GM21447 (cell line): ENCODE measurements around the gene ETV6.

Source experiments
- ATAC-seq: cut with Tn5 transposase; IDR thresholded peaks from one replicate; pipeline ENCODE4 v1.9.1; 2021; ENCODE audit not compliant: unreplicated experiment

ETV6 gene

GRCh38 chr12:11877869-11878780 is 228.7 kb downstream of the ETV6 start:
- ATAC-seq: no peak

- ATAC-seq: no peak
Observed at GRCh38 chr12:11879306-11879705, 229.8 kb downstream of the ETV6 start.

- no peak for ATAC-seq
Observed at GRCh38 chr12:11880381-11880780, 230.9 kb downstream of the ETV6 start.

GRCh38 chr12:11881835-11882234 is 232.4 kb downstream of the ETV6 start:
- no peak for ATAC-seq

DNA sequence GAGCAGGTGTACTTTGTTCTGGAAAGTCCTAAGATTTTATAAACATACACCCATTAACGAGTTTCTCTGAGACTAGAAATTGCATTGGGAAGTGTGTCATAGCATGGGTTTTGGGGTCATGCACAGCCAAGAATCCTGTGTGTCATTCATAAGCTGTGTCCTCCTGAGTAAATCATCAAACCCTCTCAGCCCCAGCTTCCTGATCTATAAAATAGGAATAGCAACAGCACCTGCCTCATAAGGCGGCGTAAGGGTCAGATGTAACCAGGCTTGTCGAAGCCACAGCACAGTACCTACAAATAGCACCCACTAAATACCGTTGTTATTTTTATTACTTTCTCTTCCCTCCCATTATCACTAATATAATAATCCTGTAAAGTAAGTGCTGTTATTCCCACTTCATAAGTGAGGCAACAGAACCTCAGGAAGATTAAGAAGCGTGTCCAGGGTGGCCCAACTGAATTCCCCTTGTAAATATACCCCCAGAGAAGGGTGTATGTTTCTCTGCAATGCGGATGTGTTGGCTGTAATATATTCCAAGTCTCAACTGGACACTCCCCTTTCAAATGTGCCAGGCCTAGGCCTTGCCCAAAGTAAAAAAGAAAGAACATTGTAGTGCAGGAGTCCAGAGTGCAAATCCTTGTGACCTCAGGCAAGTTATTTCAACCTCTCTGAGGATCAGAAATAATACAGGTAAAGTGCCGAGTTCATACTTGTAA is 233.0 kb downstream of the ETV6 start:
- peak; percentile 57 for ATAC-seq

GRCh38 chr12:11884116-11884515 is 234.6 kb downstream of the ETV6 start:
- ATAC-seq: no peak

GRCh38 chr12:11884706-11885105 is 235.2 kb downstream of the ETV6 start:
- no peak for ATAC-seq

DNA sequence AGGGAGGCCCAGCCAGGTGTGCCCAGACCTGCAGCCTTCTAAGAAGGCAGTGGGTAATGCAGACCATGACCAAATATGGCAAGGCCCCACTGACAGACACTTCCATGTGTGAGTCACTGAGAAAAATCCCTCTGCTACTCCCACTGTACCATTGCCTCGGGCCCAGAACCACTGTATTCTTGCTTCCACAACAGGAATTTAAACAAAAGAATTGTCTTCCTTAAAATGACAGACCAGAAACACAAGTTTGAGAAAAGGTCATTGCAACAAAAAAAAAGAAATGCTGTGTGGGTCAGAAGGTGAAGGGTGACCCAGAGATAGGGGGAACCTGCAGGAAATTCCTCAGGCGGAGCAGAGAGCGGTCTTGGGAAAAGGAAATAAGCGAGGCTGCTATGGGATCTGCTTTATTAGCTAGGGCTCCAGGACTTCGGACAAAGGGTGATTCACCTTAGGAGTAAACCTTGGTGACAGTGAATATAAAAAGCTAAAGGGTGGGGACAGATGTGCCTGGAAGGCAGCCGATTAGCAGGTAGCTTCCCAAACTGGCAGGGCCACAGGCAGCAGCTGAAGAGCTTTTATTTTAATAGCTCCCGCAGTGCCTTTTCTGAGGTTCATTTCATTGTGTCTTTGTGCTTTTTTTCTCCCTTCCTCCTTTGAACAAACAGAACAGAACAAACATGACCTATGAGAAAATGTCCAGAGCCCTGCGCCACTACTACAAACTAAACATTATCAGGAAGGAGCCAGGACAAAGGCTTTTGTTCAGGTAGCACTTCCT is 236.0 kb downstream of the ETV6 start:
- ATAC-seq: no peak

GRCh38 chr12:11886339-11886738 is 236.9 kb downstream of the ETV6 start:
- no peak for ATAC-seq

- no peak for ATAC-seq
Observed at GRCh38 chr12:11888029-11888428, 238.6 kb downstream of the ETV6 start.

- ATAC-seq: no peak
Observed at GRCh38 chr12:11891346-11891745, 241.9 kb downstream of the ETV6 start.

DNA sequence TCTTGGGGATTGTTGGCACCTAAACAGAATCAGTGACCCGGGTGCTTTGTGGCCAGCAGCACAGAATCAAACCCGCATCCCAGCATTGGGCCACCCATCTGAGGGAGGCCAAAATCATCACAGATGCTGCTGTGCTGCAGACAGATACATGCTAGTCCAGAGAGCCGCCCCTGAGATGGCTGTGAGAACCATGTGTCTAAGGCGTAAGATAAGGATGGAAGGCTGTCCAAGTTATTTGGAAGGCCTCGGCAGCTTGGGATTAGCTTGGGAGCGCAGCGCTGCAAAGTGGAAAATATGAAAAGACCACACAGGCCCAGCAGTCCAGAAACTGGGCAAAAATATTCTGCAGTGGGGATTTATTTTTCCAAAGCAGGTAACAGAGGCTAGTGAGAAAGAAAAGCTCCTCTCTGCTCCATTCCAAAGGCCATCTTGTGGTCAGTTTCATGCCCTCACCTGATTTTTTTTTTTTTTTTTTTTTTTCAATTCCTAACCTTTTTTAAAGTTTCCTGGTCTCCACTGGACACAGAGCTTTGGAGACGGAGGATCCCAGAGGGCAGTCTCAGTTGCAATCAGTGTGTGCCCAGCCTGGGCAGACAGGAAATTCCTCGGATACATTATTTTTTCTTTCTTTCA is 242.4 kb downstream of the ETV6 start:
- no peak for ATAC-seq

DNA sequence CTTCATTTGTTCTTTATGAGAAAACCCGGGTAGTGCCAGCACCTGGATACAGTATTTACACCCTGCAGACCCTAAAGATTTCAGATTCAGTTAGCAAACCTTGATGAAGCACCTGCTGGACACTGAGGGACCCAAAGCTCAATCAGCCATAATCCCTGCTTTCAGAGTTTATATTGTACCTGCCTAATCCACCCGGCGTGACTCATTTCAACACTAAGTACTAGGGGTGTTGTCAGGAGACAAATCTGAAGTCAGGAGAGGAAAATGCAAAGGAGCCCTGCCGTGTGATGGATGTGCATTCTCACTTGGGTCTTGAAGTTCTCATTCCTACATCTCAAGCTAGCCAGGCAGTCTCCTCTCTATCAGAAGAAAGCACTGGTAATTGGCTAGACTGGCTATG is 244.5 kb downstream of the ETV6 start:
- ATAC-seq: no peak

DNA sequence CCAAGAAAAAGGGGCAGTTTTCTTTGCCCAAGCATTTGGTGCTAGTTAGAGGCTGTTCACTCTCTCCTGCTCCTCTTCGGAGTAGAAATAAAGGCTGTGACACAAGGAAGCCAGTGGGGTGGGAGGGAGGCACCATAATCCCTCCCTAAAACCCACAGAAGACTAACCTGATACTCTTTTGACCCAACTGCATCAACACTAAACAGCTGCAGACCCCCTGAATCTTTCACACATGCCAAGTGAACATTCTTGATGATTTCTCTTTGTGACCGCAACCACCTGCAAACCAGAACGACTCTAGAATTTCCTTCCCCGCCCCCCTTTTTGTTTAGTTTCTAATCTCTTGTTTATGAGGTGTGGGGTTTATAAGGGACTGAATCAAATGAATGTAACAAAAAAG is 245.4 kb downstream of the ETV6 start:
- ATAC-seq: peak; percentile 71

DNA sequence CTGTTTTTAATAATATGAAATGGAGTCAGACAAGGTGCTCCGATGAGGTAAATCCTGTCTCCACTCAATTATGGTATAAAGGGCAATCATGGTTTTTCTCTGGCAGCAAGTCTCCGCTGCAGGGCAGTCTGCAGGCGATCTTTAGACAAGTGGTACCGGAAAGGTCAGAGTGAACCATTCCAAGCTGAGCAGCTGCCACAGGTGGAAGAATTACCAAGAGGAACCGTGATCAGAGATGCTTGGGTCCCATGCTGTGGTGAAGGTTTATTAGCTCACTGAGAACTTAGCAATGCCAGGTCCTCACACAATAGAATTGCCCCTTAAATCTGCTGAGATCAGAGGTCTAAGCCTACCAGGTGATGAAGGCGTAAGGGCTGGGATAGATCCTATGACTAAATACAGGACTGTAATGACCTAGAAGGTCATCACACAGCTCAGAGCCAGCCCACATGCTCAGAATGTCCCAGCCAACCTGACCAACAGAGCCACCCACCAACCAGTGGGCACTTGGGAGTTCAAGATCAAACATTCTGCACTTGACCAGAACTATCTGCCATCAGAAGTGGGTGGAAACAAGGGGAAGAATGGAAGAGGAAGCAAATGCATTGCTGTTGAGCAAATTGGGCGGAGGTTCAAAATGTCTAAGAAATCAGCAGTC is 246.1 kb downstream of the ETV6 start:
- ATAC-seq: peak; percentile 20

DNA sequence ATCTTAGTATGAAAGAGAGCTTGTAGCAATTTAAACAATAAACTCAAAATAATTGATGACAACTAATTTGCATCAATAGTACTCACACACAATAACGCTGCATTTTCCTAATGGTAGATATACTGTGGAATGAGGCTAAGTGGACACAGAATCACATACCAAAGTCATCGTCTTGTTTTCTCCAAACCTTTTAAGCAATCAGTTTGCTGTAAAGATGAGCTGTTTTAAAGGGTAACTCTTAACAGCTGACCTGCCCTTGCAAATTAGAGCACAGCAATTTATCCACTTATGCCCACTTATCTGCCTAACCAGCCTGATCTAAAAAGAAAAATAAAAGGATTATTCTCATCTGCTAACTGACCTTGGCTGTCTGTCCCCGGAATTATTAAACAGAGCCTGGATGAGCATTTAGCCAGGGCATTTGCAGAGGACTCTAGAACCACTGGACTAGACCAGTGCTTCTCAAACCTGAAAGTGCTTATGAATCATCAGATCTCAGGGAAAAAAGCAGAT is 247.0 kb downstream of the ETV6 start:
- no peak for ATAC-seq

GRCh38 chr12:11897923-11898322 is 248.4 kb downstream of the ETV6 start:
- ATAC-seq: no peak

DNA sequence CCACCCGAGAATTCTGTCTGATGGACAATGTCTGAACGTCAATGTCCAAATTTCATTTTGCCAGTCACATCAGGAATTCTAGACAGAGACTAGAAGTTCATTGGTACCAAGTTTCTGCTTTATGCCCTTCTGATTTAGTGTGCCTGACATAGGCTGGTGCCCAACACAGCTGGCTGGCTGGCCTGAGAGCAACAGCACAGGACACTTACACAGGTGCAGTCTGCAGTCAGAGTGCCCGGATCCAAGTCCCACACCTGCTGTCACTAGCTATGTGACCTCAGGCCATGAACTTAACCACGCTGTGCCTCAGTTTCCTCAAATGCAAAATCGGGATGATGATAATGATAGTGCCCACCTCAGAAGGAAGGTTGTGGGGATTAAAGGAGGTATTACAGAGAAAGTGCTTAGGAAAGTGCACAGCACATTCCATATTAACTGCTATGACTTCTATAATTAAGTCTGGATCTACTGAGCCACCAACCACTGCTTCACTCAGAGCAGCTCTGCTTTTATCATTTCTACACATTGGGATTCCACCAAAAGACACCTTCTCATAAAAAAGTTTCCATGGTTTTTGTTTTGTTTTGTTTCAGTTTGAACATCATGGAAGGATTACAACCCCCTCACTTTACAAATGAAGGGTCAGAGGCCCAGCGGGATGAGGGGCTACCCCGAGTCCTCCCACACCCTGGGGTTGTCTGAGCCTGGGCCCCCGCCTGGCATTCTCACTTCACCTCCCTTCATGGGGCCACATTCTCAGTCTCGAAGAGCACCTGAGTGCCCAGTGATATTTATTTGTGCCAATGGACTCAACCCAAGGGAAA is 252.4 kb downstream of the ETV6 start:
- ATAC-seq: peak; percentile 46

DNA sequence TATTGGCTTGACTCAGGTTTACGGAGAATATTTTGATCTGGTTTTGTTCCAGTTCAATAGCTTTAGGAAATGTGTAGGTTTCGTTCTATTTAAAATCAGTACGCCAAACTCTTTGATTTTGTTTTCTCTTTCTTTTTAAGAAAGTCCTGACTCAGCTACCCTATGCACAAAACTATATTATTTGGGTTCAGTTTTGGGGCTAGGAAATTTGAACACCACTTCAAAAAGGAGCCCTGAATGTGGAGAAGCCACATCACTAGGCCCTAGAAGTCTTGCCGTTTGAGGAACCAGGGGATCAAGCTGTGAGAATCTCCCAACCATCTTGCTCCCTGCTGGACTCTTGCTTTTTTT is 253.0 kb downstream of the ETV6 start:
- peak; percentile 19 for ATAC-seq

GRCh38 chr12:11904124-11904523 is 254.7 kb downstream of the ETV6 start:
- no peak for ATAC-seq
